KOPT-K1 (cell line): ENCODE results near the gene ZNF473.
"Not testable (repeated sequence)": the region's sequence is repeated elsewhere in the genome, so short reads cannot be mapped to it uniquely, and the experiment has no call there.

Experiments
- H3K27ac ChIP-seq: fragments of 200-600 bp; sonication (generic); 2 replicates; pipeline ENCODE4 v1.5.1; 2016; ENCODE audit warnings: antibody characterized with exemption, mild to moderate bottlenecking, low read depth, low read length; ENCODE audit not compliant: poor library complexity, severe bottlenecking
- H3K36me3 ChIP-seq: fragments of 200-600 bp; sonication (generic); 2 replicates; pipeline ENCODE4 v1.5.1; 2017; ENCODE audit warnings: antibody characterized with exemption, mild to moderate bottlenecking, low read length, moderate library complexity; ENCODE audit not compliant: insufficient read depth
- H3K9me3 ChIP-seq: fragments of 200-600 bp; sonication (generic); 2 replicates; pipeline ENCODE4 v1.5.1; 2017; ENCODE audit warnings: antibody characterized with exemption, low read length, mild to moderate bottlenecking; ENCODE audit not compliant: insufficient read depth, poor library complexity, severe bottlenecking

ZNF473 gene

GRCh38 chr19:50051228-50051895 is 25.6 kb downstream of the ZNF473 start:
- peaks cover 41% of the 10 kb centered on the region for H3K9me3 ChIP-seq
- H3K36me3 ChIP-seq, result peaks cover 28% of the 10 kb centered on the region
- not testable (repeated sequence) for H3K27ac ChIP-seq

- H3K9me3 ChIP-seq, result peaks cover 35% of the 10 kb centered on the region
- H3K36me3 ChIP-seq, result peaks cover 22% of the 10 kb centered on the region
- no peak overlapping the region for H3K27ac ChIP-seq
Observed at GRCh38 chr19:50051964-50052363, 26.2 kb downstream of the ZNF473 start.

GRCh38 chr19:50053119-50053518 is 27.3 kb downstream of the ZNF473 start:
- Histone ChIP-seq H3K27ac (no peak overlapping the region), H3K9me3 (peaks cover 26% of the 10 kb centered on the region), H3K36me3 (peaks cover 10% of the 10 kb centered on the region)

GRCh38 chr19:50058425-50058824 is 32.6 kb downstream of the ZNF473 start:
- peaks cover 29% of the 10 kb centered on the region for H3K9me3 ChIP-seq
- no peaks in the 10 kb centered on the region for H3K36me3 ChIP-seq
- no peak overlapping the region for H3K27ac ChIP-seq

DNA sequence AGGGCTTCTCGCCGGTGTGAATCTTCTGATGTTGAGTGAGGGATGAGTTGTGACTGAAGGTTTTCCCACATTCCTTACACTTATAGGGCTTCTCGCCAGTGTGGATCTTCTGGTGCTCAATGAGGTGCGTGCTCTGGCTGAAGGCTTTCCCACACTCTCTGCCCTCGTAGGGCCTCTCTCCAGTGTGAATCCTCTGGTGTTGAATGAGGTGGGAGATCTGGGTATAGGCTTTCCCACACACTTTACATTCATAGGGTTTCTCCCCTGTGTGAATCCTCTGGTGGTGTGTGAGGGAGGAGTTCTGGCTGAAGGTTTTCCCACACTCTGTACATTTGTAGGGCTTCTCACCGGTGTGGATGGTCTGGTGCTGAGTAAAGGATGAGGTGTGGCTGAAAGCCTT is 33.2 kb downstream of the ZNF473 start:
- H3K27ac ChIP-seq, result no peak overlapping the region
- peaks cover 29% of the 10 kb centered on the region for H3K9me3 ChIP-seq
- H3K36me3 ChIP-seq, result no peaks in the 10 kb centered on the region

DNA sequence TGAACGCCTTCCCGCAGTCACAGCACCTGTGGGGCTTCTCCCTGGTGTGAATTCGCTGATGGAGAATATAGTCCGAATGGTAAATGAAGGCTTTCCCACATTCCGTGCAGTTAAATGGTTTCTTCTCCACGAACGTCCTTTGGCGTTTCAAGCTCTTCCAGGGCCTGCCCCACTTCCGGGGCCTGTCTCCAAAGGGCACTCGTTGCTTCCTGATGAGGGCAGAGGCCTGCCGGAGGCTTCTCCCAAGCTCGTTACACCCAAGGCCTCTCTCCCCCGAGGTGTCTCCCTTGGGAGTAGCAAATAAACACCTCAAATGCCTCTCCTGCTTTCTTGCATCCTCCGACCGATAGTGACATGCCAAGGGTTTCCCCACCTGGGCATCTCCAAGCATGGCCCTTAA is 34.3 kb downstream of the ZNF473 start:
- H3K27ac ChIP-seq, result no peak overlapping the region
- H3K36me3 ChIP-seq, result no peaks in the 10 kb centered on the region
- peaks cover 29% of the 10 kb centered on the region for H3K9me3 ChIP-seq

DNA sequence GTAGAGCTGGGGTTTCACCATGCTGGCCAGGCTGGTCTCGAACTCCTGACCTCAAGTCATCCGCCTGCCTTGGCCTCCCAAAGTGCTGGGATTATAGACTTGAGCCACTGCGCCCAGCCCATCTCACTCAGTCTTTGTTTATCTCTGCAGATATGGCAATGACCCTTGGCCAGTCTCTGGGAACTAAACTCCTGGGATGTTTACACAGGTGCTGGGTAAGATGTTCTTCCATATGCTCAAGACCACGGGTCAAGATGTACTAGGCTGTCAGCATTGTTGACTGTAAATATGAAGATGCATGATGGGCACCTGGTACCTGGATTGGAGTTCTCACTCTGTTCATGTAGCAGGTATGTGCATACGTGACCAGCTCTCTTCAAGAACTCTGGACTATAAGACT is 35.8 kb downstream of the ZNF473 start:
- H3K9me3 ChIP-seq, result peaks cover 29% of the 10 kb centered on the region
- no peak overlapping the region for H3K27ac ChIP-seq
- H3K36me3 ChIP-seq, result no peaks in the 10 kb centered on the region

DNA sequence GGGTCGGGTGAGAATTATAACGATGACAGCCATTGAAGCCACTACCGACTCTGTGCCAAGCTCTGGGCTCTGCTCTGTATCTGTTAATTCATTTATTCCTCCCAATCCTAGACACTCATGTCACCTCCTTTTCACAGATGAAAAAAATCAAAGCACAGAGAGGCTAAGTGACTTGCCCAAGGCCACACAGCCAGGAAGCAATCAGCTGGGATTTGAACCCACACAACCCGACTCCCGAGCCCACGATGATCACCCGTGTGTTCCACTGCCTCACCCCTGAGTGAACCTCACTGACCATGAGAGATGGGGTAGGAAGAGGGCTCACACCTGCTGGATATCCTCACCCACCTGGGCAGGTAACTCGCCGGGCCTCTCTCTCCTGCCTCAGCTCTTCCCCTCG is 40.1 kb downstream of the ZNF473 start:
- H3K27ac ChIP-seq, result no peak overlapping the region
- no peaks in the 10 kb centered on the region for H3K9me3 ChIP-seq
- H3K36me3 ChIP-seq, result no peaks in the 10 kb centered on the region

DNA sequence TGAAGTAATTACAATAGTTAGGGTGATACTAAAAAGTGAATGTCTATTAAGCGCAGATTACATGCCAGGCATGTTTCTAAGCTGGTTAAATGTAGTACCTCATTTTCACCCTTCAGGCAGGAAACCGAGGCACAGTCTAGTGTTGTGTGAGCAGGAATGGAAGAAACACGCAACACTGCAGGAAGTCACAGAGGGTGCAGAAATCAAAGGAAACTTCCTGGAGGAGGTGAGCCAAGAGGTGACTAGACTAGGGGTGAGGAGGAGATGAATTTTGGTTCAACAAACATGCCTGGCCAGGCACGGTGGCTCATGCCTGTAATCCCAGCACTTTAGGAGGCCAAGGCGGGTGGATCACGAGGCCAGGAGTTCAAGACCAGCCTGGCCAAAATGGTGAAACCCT is 41.8 kb downstream of the ZNF473 start:
- no peaks in the 10 kb centered on the region for H3K9me3 ChIP-seq
- no peaks in the 10 kb centered on the region for H3K36me3 ChIP-seq

GRCh38 chr19:50068382-50068781 is 42.6 kb downstream of the ZNF473 start:
- not testable (repeated sequence) for H3K9me3 ChIP-seq, H3K27ac ChIP-seq, H3K36me3 ChIP-seq

More for the DNA sequence above, 41.8 kb downstream of the ZNF473 start:
- no peak overlapping the region for H3K27ac ChIP-seq

GRCh38 chr19:50075076-50075475 is 49.3 kb downstream of the ZNF473 start:
- H3K9me3 ChIP-seq, H3K27ac ChIP-seq, H3K36me3 ChIP-seq: not testable (repeated sequence)

- H3K27ac ChIP-seq, H3K36me3 ChIP-seq, H3K9me3 ChIP-seq: not testable (repeated sequence)
Observed at GRCh38 chr19:50075644-50076372, 50.0 kb downstream of the ZNF473 start.

DNA sequence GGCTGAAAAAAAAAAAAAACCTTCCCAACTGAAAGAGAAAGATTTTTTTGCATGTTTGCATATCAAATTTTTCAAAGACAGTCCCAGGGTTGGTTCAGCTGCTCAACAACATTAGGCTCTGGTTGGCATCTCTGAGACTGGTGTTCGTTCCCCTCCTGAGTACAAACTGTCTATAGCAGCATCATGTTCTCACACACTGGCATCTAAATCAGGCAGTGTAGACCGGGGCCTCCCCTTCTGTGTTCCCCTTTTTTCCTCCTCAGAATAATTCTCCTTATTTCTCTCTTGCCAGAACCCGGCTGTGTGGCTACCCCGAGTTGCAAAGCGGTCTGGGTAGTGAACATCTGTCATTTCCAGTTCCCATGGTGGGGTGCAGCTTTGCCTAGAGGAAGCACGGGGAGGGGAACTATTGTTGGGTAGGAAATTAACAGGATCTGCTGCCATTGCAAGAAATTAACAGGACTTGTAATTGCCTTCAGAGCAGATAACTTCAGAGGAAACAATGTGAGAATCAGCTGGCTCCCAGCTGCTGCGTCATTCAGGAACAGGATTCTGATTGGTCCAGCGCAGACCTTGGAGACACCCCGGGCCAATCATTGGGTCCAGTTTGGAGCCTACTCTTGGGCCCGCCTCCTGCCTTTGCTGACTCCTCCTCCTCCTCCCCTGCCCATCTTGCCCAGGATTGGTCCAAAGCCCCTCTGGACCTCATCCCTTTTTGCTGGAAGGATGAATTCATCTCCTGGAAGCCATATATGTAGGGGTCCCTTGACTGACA is 51.0 kb downstream of the ZNF473 start:
- H3K36me3 ChIP-seq, H3K9me3 ChIP-seq, H3K27ac ChIP-seq: not testable (repeated sequence)

DNA sequence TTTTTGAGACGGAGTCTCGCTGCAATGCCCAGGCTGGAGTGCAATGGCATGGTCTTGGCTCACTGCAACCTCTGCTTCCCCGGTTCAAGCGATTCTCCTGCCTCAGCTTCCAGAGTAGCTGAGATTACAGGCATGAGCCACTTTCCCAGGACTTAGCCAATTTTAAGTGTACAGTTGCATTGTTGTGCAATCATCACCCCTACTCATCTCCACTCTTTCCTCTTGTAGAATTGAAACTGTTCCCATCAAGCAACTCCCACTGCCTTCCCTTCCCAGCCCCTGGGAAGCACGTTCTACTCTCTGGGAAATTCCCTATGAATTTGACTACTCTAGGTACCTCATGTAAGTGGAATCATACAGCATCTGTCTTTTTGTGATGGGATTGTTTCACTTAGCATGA is 53.2 kb downstream of the ZNF473 start:
- not testable (repeated sequence) for H3K36me3 ChIP-seq, H3K27ac ChIP-seq, H3K9me3 ChIP-seq

DNA sequence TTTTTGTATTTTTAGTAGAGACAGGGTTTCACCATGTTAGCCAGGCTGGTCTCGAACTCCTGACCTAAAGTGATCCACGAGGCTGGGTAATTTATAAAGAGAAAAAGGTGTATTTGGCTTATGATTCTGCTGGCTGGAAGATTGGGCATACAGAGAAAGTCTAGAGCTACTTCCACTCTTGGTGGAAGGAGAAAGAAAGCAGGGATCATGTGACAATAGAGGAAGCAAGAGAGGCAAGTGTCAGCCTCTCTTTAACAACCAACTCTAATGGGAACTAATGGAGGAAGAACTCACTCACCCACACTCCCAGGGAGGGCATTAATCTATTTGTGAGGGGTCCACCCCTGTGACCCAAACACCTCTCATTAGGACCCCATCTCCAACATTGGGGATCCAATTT is 58.6 kb downstream of the ZNF473 start:
- H3K27ac ChIP-seq, H3K9me3 ChIP-seq, H3K36me3 ChIP-seq: not testable (repeated sequence)
